GM18519 (cell line): ENCODE results near the gene PTPRA.

Experiments used
- ATAC-seq: cut with Tn5 transposase; IDR thresholded peaks from one replicate; pipeline ENCODE4 v1.9.1; 2021; ENCODE audit warnings: mild to moderate bottlenecking, moderate library complexity; ENCODE audit not compliant: unreplicated experiment, low FRiP score

Gene PTPRA

GRCh38 chr20:2849529-2849928 is 23.8 kb upstream of the PTPRA start:
- no peak for ATAC-seq

GRCh38 chr20:2851086-2851485 is 22.2 kb upstream of the PTPRA start:
- no peak for ATAC-seq

DNA sequence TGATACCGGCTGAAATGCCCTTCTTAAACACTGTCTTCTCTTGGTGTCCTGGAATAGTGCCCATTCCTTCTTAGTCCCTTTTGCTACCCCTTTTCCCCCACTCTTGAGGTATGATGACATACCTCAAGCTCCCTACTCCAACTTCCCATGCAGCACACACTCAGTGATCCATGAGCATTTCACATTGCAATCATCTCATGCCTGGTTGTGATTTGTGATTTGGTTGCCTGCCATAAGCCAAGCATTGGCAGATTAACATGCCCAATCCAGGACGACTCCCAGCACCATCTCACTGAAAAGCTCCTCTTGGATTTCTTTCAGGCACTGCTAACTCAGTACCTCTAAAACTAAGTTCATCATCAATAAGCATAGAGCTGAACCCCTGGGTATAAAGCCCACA is 14.7 kb upstream of the PTPRA start:
- ATAC-seq: no peak

- ATAC-seq: no peak
These were observed 13.8 kb upstream of the PTPRA start for GRCh38 chr20:2859330-2860121.

DNA sequence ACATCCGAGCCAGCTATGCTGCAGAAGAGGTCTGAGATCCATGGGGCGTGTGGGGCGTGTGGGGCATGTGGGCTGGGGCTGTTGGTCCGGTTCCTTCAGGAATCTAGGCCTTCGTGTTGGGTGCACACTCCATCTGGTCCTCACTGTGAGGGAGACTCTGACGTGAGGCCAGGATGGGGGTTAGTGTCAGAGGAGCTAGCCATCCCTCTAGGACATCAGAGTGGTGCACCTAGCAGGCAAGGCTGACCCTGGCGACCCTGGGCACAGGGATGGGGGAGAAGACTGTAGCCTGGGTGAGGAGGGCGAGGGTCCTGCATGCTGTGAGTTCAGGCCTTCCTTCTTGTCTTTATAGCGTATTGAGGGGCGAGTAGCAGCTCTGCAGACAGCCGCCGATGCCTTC is 8.7 kb upstream of the PTPRA start:
- no peak for ATAC-seq

GRCh38 chr20:2865101-2865500 is 8.2 kb upstream of the PTPRA start:
- ATAC-seq: no peak

GRCh38 chr20:2865630-2866029 is 7.7 kb upstream of the PTPRA start:
- ATAC-seq: no peak

GRCh38 chr20:2866236-2866635 is 7.0 kb upstream of the PTPRA start:
- ATAC-seq: no peak

GRCh38 chr20:2867081-2867864 is 6.0 kb upstream of the PTPRA start:
- ATAC-seq: no peak

GRCh38 chr20:2869381-2869780 is 3.9 kb upstream of the PTPRA start:
- ATAC-seq: no peak

- no peak for ATAC-seq
These were observed 2.2 kb upstream of the PTPRA start for GRCh38 chr20:2871111-2871465.

- ATAC-seq: no peak
These were observed 1.4 kb upstream of the PTPRA start for GRCh38 chr20:2871661-2872458.

DNA sequence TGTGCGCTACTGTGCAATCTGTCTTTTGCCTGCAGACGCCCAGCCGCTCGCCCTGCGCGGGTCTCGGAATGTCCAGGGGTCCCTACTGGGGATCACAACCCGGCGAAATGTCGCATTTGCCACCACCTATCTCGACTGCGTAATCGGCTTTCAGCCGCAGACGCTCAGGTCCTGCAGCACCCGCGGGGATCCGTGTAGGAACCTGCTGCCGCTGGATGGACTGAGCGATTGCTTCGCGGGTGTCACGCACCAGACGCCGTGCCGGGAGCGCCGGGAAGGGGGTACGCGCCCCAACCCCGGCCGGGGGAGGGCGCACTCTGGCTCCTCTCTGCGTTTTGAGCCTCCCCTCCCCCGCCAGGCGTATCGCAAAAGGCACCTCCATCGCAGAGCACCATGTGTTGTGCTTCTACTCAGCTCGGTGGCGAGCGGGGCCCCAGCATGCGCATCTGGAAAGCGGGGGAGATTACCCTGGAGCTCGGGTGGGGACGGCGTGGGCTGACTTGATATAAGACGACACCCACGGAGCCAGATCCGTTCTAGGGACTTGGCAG is 747 bp upstream of the PTPRA start:
- ATAC-seq: no peak

GRCh38 chr20:2873747-2874041 is 413 bp downstream of the PTPRA start:
- ATAC-seq: no peak

DNA sequence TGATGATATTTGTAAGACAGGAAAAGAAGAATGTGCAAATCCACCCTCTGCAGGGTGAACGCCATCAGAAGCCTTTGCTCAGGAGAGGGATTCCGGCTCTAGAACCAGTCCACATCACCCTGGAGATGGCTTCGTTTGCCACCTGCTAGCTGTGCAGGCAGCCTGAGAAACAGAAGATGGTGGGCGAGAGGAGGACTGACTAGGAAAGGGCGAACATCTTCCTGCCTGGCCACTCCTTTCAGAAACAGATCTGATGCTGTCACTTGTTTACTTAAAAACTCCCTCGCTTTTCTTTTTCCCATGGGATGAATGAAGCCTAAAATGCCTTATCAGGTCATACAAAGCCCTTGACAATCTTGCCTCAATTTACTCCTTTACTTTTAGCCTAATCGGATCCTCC is 1.2 kb downstream of the PTPRA start:
- no peak for ATAC-seq

DNA sequence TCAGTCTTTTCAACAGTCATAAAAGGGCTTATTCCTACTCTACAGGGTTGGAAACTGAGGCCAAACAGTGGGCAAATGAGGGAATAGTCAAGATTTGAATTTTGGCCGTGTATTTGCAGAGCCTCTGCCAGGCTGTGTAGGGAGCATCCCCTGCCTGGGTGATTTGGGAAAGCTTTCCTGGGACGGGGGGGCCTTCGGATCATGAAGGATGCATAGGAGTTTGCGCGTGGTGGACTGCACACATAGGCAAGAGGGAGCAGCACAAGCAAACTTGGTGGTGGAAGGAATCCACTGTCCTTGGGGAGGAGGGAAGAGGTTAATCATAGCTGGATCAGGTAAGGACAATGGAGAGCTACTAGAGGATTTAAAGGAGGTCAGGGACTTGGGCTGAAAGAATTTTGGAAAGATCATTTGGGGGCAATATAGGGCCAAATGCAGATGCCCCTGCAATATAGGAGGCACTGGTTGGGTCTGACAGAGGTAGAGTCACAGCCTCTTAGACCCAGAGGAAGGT is 2.5 kb downstream of the PTPRA start:
- no peak for ATAC-seq

DNA sequence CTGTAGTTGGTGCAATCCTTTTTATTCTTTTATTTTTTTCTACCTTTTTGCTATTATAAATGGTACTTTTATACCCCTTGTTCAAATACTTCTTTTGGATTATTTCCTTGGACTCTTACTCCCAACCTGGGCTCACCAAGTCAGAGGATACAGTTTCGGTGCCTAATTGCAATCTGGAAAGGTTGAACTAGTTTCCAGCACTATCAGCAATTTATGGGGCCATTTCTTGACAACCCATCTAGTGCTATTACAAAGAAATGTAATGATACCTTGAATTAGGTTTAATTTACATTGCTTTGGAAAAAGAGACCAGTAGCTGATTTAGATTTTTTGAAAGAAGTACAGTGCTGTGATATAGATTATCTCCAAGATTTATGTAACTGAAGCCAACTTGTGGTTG is 5.2 kb downstream of the PTPRA start:
- no peak for ATAC-seq

- ATAC-seq: no peak
These were observed 5.9 kb downstream of the PTPRA start for GRCh38 chr20:2879146-2879545.

DNA sequence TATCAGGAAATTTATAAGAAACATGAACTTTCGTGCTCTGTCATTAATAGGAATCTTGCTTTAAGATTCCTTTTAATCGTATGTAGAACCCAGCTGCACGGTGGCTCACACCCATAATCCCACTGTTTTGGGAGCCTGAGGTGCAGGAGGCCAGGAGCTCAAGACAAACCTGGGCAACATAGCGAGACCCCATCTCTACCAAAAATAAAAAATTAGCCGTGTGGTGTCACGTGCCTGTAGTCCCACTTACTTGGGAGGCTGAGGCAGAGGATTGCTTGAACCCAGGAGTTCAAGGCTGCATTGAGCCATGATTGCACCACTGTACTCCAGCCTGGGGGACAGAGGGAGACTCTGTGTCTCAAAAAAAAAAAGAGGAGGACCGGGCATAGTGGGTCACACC is 7.4 kb downstream of the PTPRA start:
- no peak for ATAC-seq

DNA sequence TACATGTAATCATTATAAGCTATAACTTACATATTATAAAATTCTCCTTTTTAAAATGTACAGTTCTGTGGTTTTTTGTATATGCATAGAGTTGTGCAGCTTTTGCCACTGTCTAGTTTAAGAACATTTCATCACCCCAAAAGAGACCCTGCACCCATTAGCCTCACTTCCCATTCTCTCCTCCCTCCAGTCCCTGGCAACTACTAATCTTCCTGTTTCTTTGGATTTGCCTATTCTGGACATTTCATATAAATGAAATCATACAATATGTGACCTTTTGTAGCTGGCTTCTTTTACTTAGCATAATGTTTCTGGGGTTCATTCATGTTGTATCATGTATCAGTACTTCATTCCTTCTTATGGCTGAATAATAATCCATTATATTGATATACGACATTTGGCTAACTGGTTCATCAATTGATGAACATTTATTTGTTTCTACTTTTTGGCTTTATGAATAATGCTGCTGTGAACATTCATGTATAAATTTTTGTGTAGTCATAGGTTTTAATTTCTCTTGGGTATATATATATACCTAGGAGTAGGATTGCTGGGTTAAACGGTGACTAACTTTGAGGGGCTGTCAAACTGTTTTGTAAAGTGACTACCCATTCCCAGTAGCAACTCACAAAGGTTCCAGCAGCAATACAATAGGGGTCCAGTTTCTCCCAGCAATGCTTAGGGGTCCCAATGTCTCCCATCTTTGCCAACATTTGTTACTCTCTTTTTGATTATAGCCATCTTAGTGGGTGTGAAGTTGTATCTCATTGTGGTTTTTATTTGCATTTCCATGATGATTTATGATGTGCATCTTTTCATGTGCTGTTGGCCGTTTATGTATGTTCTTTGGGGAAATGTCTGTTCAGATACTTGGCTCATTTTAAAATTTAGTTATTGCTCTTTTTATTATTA is 10.7 kb downstream of the PTPRA start:
- no peak for ATAC-seq
